Stimulated activated naive CD8-positive, alpha-beta T cell treated with anti-CD3 and anti-CD28 coated beads, Interleukin-15, Interleukin-2, amounts not matched to agents 100 U/mL and 50 U/mL, for 24 hours (primary cell): ENCODE data around the gene EXD3.
"Not testable (repeated sequence)": the region's sequence is repeated elsewhere in the genome, so short reads cannot be mapped to it uniquely, and the experiment has no call there.

Source experiments
- ATAC-seq: fragments of 150-1000 bp; cut with Tn5 transposase; one replicate; pipeline ENCODE4 v1.10.0; 2021
- DNase-seq: peaks from one replicate; pipeline ENCODE4 v3.0.0; 2021

EXD3 gene

DNA sequence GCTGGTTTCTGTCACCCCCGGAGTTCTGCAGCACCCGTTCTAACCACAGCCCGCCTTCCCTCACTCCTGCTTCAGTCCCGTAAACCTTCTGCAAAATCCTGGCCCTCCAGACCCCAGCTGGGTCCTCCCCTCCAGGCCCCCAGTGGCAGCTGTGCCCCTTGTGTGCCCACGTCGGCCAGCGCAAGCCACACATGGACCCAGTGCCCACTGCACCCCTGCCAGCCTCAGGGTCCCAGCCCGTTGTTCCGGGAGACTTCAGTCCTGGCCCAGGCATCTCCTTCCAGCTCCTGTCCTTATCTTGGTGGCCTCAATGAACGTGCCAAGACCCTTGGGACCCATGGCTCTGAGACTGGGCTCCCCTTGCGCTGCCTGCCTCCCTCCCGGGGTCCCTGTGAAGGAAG lies 43.2 kb downstream of the EXD3 start:
- ATAC-seq (no peak), DNase-seq (no peak)

DNA sequence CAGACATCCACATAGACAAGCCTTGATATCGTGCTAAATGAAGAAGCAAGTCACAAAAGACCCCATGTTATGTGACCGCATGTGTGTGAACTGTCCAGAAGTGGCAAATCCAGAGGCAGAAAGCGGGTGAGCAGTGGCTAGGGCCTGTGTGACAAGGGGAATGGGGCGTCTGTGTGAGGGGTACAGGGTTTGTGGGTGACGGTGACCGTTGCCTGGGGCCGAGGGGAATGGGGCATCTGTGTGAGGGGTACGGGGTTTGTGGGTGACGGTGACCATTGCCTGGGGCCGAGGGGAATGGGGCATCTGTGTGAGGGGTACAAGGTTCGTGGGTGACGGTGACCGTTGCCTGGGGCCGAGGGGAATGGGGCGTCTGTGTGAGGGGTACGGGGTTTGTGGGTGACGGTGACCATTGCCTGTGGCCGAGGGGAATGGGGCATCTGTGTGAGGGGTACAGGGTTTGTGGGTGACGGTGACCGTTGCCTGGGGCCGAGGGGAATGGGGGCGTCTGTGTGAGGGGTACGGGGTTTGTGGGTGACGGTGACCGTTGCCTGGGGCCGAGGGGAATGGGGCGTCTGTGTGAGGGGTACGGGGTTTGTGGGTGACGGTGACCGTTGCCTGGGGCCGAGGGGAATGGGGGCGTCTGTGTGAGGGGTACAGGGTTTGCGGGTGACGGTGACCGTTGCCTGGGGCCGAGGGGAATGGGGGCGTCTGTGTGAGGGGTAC lies 44.1 kb downstream of the EXD3 start:
- not testable (repeated sequence) for ATAC-seq, DNase-seq

DNA sequence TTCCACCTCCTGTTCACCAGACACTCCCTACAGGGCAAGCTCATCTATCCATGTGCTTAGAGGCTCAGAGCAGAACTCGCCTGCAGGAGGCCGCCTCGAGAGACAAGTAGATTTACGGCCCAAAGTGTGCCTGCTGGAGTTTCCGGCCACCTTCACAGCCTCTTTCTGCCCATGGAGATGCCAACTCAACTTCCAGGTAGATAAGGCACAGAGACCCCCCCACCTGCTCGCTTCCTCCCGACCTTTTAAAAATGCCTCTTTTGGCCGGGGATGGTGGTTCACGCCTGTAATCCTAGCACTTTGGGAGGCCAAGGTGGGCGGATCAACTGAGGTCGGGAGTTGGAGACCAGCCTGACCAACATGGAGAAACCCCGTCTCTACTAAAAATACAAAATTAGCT lies 46.6 kb downstream of the EXD3 start:
- DNase-seq, result no peak
- ATAC-seq, result no peak

DNA sequence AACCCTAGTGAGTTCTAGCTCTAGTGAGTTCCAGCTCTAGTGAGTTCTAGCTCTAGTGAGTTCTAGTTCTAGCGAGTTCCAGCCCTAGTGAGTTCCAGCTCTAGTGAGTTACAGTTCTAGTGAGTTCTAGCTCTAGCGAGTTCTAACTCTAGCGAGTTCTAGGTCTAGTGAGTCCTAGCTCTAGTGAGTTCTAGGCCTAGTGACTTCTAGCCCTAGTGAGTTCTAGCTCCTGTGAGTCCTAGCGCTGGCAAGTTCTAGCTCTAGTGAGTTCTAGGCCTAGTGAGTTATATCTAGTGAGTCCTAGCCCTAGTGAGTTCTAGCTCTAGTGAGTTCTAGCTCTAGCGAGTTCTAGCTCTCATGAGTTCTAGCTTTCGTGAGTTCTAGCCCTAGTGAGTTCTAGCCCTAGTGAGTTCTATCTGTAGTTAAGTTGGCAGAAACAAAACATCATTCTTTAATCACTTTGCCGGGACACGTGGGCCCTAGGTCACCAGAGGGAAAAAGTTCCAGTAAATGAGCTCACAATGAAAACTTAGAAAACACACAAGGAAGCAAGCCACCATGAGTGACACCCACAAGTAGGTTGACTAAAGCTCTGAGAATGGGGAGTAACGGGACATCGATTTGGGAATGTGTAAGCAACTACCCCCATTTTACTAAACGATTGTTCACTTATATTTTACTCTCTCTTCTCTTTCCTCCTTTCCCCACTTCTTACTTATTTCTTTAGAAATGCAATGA lies 47.5 kb downstream of the EXD3 start:
- DNase-seq (no peak), ATAC-seq (no peak)

GRCh38 chr9:137374131-137374845 lies 48.7 kb downstream of the EXD3 start:
- ATAC-seq, result no peak
- DNase-seq, result no peak

DNA sequence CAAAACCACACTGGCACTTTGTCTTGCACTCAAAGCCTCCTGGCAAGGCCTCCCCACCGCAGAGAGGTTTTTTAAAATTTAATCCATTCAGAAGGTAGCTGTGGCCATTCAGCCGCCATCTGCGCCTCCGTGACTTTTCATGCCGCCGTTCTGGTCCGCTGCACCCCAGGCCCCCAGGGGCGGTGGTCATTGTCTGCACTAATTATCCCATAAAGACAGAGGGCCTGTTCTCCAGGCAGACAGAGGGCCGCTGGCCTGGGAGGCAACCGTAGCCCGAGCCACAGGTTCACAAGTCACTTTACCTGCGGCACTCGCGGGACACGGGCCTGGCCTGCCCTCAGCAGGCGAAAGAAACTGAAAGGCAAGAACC lies 49.4 kb downstream of the EXD3 start:
- ATAC-seq (no peak), DNase-seq (no peak)

DNA sequence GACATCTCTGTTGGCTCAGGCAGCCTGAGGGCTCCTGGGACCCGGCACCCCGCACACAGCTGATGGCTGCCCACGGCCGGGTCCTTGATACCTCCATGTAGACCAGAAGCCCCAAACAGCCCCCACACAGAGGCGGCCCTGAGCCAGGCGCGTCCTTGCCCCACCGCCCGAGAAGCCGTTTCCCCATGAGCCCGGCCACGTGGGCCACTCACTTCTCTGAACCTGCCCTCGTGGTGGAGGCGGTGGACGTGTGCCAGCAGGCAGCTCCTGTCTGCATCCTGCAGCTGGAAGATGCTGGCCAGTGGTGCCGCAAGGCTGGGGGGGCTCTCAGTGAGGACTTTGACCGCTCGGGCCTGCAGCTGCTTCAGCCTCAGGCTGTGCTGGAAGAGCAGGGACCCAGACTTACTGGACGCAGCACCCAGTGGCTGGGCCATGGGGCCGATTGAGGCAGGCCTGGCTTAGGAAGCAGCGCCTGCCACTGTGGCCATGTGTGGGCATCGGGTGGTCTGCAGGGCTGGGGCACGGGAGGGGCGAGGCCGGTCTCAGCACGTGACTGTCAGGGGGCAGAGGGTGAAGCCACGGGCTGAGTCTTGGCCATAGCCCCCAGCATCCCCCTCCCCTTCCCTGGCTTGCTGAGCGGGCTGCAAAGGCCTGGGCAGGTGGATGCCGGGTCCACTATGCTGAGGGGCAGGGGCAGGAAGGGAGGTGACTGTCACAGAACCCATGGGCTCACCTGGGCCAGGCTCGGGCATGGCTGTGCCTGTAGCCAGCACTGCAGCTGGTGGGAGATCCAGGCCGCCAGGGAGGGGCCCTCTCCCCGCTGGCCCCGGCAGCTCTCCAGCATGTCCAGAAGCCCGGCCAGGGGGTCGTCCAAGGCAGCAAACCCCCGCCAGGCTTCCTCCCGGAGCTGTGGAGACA lies 50.0 kb downstream of the EXD3 start:
- ATAC-seq (no peak), DNase-seq (no peak)

- ATAC-seq (no peak), DNase-seq (no peak)
Observed at GRCh38 chr9:137371946-137372651, 50.9 kb downstream of the EXD3 start.

DNA sequence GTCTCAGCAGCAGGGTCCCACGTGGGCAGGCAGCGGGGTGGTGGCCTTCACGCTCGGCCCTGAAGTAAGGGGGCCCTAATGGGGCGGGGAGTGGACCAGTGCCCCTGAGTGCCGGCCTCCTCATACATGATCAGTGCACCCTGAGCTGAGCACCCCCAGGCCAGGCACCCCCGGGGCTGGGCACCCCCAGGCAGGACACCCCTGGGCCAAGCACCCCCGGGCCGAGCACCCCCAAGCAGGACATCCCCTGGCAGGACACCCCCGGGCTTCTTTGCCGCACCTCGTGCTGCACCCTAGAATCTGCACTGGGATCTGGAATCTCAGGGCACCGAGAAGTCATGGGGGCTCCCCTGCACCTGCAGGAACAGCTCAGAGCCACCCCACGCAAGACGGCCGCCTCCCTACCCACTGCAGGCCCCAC lies 51.4 kb downstream of the EXD3 start:
- DNase-seq (no peak), ATAC-seq (no peak)

DNA sequence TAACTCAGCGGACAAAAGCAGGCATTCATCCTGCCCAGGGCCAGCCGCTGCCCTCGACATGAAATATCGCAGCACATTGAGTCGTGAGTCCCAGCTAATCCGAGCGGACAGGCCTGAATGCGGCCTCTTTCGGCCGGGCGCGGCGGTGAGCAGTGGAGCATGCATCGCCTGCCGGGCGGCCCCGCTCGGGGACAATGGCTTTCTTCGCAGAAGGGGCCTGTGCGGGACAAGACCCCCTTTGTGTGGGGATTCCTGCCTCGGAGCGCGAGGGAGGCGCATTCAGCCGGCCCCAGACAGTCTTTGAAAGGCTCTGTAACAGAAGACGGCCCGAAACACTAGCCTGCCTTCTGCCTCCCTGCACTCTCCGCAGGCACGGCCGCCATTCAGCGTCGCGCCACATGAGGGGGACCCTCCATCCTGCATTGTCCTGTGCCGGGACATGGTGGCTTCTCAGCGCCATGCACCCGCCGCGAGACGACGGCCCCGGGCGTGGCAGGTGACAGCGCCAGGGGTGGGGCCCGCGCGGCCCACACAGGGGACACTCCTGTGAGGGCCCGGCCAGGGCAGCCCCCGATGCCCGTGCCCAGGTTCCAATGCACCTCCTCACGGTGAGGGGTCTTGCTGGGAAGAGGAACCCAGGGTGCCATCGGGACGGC lies 52.0 kb downstream of the EXD3 start:
- DNase-seq (no peak), ATAC-seq (no peak)

GRCh38 chr9:137369911-137370764 lies 52.8 kb downstream of the EXD3 start:
- no peak for ATAC-seq

DNA sequence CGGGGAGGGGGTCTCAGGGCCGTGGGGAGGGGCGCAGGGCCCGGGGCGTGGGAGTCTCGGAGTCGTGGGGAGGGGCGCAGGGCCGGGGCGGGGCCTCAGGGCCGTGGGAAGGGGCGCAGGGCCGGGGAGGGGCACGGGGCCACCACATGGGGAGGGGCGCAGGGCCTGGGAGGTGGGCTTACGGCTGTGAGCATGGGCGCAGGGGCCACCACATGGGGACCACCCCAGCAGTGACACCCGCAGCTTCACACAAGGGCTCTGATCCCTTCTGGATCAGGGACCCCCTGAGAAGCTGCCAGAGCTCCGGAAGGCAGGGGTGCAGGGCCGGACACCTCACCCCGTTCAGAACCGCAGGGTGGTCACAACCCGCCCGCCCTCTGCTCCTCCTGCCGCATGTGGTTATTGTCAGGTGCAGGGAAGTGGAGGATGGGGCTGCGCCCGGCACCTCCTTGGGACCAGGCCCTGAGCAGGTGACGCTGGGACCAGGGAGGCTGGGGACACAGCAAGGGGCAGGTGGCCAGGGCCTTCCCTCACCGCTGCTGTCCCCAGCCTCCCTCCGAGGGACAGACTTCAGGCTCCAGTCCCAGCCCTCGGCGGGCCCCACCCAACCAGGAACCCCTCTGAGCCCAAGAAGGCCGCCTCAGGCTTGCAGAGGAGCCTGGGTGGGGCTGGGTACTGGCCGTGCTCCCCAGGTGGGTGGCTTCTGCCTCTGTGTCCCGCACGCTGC lies 53.7 kb downstream of the EXD3 start:
- no peak for ATAC-seq
- DNase-seq, result no peak

More at GRCh38 chr9:137369911-137370764, 52.8 kb downstream of the EXD3 start:
- DNase-seq, result no peak

GRCh38 chr9:137368431-137369035 lies 54.4 kb downstream of the EXD3 start:
- DNase-seq, result no peak

DNA sequence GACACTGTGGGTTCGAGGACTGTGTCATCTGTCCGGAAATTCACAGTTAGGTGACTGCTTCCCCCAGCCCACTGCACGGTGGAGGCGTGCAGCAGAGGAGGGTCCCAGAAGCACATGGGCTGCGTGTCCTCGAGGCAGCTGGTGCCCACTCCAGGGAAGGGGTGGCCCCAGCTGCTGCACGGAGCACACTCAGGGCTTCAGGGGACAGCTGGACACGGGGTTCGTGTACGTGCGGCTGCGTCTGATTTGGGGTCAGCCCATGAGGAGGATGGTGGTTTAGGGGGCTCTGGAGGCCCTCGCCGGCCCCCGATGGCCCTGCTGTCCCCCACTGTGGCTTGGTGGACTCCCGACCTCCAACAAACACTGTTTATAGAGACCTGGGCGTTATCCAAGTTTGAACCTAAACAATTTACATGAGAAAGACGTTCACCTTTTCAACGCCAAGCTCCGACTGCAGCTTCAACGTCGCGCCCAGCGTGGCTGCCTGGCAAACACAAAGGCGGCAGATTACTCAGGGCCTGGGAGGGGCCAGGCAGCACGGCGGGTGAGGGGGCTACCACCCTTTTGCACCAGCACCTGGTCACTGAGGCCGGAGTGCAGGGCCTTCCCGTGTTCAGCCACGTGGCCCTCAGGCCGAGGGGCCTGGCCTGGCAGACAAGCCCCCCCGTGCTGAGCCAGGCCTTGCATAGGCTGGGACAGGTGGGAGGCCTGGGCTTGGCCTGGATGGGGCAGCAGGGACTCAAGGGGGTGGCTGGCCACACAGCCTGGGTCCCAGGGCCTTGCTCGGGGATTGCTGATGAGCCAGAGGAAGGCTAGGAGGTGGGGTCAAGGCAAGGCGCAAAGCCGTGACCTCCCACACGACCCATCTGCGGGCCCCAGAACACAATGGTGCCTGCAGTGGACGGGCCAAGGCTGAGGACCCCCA lies 55.2 kb downstream of the EXD3 start:
- DNase-seq (no peak), ATAC-seq (no peak)

More at GRCh38 chr9:137368431-137369035, 54.4 kb downstream of the EXD3 start:
- ATAC-seq, result no peak

DNA sequence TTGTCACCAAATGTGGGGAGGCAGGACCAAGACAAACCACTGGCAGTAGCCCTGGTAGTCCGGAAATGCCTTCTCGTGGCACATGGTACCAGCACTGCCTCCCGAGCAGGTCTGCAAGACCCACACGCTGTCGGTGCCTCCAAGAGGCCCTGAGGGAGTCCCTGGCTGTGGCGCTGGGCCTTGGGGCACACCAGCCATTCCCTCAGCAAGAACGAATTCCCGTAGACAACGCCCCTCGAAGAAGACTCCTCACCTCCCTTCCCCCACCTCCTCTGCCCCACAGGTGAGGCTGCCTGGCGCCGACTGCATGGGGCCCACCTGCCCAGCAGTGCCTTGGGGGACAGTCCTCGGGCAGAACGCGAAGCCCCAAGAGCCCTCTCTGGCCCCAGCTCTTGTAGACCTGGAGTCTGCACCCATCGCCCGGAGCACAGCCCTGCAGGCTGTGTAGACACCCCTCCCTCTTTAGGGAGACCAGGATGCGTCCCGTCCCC lies 56.0 kb downstream of the EXD3 start:
- ATAC-seq, result no peak
- DNase-seq, result no peak

DNA sequence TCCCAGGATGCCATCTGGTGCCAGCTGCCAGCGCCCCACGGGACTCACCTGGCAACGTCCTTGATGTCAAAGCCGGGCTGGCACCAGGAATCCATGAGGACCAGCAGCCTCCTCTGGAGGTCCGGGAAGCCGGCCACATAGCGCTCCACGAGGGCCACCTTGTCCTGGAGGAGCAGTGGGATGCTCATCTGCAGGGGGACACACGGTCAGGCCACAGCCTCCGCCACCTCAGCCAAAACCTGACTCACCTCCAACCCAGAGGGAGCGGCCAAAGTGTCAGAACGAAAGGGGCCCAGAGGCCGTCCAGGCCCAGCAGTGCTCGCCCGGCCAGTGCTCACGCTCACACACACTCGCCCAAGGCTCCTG lies 56.5 kb downstream of the EXD3 start:
- DNase-seq, result no peak
- ATAC-seq, result no peak
